Natural killer cell (primary cell): ENCODE results near the gene PLAC8. TPM values are rescaled to one million over a fixed set of nuclear protein-coding genes. Genes with fewer than 3 reads are reported as not detected.

Experiments used
- ATAC-seq, 3 donors: fragments of 150-1000 bp in 2 of 3; fragments of 200-7000 bp in 1 of 3; cut with Tn5 transposase; 1 replicate in 1 of 3; 2 replicates in 2 of 3; pipeline ENCODE4 v1.10.0; 2021; ENCODE audit warnings: mild to moderate bottlenecking in 2 of 3, moderate library complexity in 2 of 3
- DNase-seq, 2 donors: peaks; one replicate each; pipeline versions ENCODE4 v3.0.0 to v3.0.0-alpha.2; 2013 to 2021; ENCODE audit warnings: mixed read lengths in 1 of 2
- H3K27ac ChIP-seq: one replicate; pipeline ENCODE4 v1.5.1; 2013; ENCODE audit warnings: mild to moderate bottlenecking, low read length
- H3K27me3 ChIP-seq: one replicate; pipeline ENCODE4 v1.6.1; 2013; ENCODE audit warnings: low read length; ENCODE audit not compliant: control insufficient read depth, insufficient read depth
- H3K36me3 ChIP-seq: one replicate; pipeline ENCODE4 v1.6.1; 2013; ENCODE audit warnings: low read length; ENCODE audit not compliant: control insufficient read depth, insufficient read depth
- H3K4me1 ChIP-seq: one replicate; pipeline ENCODE4 v1.6.1; 2013; ENCODE audit warnings: low read length; ENCODE audit not compliant: control insufficient read depth, insufficient read depth
- H3K4me3 ChIP-seq: one replicate; pipeline ENCODE4 v1.5.1; 2013; ENCODE audit warnings: low read length
- H3K9me3 ChIP-seq: one replicate; pipeline ENCODE4 v1.6.1; 2013; ENCODE audit warnings: low read length; ENCODE audit not compliant: control insufficient read depth, insufficient read depth
- H3K27ac Mint-ChIP-seq, 2 donors: one replicate each; pipeline ENCODE4 v1.8.0; 2022; ENCODE audit warnings: mild to moderate bottlenecking in 2 of 2, mixed read lengths in 2 of 2, moderate library complexity in 1 of 2
- H3K27me3 Mint-ChIP-seq, 2 donors: one replicate each; pipeline ENCODE4 v1.8.0; 2022; ENCODE audit warnings: low read depth in 2 of 2, mixed read lengths in 2 of 2
- H3K36me3 Mint-ChIP-seq: one replicate; pipeline ENCODE4 v1.8.0; 2022; ENCODE audit warnings: mixed read lengths
- H3K4me1 Mint-ChIP-seq, 2 donors: one replicate each; pipeline ENCODE4 v1.8.0; 2022; ENCODE audit warnings: mixed read lengths in 2 of 2
- H3K4me3 Mint-ChIP-seq: one replicate; pipeline ENCODE4 v1.8.0; 2022; ENCODE audit warnings: mild to moderate bottlenecking, moderate library complexity, mixed read lengths
- H3K9me3 Mint-ChIP-seq, 2 donors: one replicate each; pipeline ENCODE4 v1.8.0; 2022; ENCODE audit warnings: mixed read lengths in 2 of 2
- WGBS: methylation state at CpG from one replicate; pipeline ENCODE4 v1.1.7; 2013; ENCODE audit warnings: missing lambda C conversion rate; ENCODE audit not compliant: insufficient coverage; 5-methylcytosine and 5-hydroxymethylcytosine counted together
- intact Hi-C: fragments of 100-400 bp; cut with micrococcal nuclease; formaldehyde crosslinking; loops from one replicate; pipeline ENCODE4 v1.14.2; 2022
- total RNA-seq, 4 donors: library from RNA; stranded (reverse); fragments of 120-200 nt in 1 of 4; gene quantifications; one replicate each; pipeline versions ENCODE4 v1.2.3 to v1.2.4, GENCODE V29; 2013 to 2022
- TF ChIP-seq, protein P1 (sequence below): fragments of 200-600 bp; IDR thresholded peaks from one replicate; pipeline ENCODE4 v1.8.0; 2022; ENCODE audit warnings: antibody characterized with exemption

PLAC8 gene
- total RNA-seq, 3 donors from 2014 or later (not counting 1 experiment from before 2014, with no cell fraction given): 684 to 889 (median 821) TPM

DNA sequence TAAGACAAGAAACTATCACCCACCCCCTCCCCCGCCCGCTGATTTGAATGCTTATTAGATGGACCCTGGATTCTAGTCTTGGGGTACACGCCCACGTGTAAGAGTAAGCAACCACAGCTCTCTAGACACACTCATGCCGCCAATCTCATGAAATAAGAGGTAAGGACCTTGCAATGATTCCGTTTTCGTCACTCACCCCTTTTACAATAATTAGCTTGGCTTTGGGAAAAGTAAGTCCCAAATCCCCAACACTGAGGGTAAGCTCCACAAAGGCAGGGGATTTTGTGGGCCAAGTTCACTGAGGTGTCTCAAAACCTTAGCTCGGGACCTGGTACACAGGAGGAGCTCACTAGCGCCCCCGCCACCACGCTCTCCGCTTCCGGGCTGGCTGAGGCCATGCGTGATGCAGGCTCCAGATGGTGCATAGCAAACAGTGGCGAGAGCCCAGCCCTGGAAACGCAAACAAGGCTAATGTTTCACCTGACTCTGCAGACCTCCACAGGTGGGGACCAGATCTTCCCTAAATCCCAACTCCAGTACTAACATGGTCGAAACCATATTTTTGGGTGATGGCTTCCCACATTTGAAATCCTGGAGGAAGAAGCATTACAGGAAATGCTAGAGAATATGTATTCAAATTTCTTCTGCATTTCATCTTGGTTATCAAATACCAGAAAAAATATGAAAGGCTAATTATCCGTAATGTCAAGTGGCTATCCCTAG is 4.1 kb downstream of the PLAC8 start:
- Histone ChIP-seq H3K27me3 (no peaks in the 10 kb centered on the region), H3K9me3 (no peaks in the 10 kb centered on the region), H3K4me3 (peak overlapping the region; percentile 79), H3K27ac (peak overlapping the region; percentile 67), H3K4me1 (peaks cover 38% of the 10 kb centered on the region), H3K36me3 (peaks cover 36% of the 10 kb centered on the region)
- no peaks in the 10 kb centered on the region for H3K27me3 Mint-ChIP-seq
- H3K27ac Mint-ChIP-seq: peak overlapping the region; percentile 96 to 98
- no peaks in the 10 kb centered on the region for H3K9me3 Mint-ChIP-seq
- peaks cover 27% of the 10 kb centered on the region for H3K36me3 Mint-ChIP-seq
- H3K4me1 Mint-ChIP-seq: peaks cover 58 to 67% of the 10 kb centered on the region in 2 donors
- ATAC-seq (peak; percentile 65 to 87 (median 77)), DNase-seq (peak; percentile 84 to 94)
- TF ChIP-seq, protein P1, sequence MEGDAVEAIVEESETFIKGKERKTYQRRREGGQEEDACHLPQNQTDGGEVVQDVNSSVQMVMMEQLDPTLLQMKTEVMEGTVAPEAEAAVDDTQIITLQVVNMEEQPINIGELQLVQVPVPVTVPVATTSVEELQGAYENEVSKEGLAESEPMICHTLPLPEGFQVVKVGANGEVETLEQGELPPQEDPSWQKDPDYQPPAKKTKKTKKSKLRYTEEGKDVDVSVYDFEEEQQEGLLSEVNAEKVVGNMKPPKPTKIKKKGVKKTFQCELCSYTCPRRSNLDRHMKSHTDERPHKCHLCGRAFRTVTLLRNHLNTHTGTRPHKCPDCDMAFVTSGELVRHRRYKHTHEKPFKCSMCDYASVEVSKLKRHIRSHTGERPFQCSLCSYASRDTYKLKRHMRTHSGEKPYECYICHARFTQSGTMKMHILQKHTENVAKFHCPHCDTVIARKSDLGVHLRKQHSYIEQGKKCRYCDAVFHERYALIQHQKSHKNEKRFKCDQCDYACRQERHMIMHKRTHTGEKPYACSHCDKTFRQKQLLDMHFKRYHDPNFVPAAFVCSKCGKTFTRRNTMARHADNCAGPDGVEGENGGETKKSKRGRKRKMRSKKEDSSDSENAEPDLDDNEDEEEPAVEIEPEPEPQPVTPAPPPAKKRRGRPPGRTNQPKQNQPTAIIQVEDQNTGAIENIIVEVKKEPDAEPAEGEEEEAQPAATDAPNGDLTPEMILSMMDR: peak; percentile 71
- peak overlapping the region; percentile 90 for H3K4me3 Mint-ChIP-seq
- intact Hi-C loops: loop anchor here (1.0 to 5.0 kb wide), 8 partner anchors 16 to 218 kb away; partner anchors contain the start of genes LIN54 and SEC31A
- WGBS: 0% methylated on average over 17 of the region's 18 CpGs

DNA sequence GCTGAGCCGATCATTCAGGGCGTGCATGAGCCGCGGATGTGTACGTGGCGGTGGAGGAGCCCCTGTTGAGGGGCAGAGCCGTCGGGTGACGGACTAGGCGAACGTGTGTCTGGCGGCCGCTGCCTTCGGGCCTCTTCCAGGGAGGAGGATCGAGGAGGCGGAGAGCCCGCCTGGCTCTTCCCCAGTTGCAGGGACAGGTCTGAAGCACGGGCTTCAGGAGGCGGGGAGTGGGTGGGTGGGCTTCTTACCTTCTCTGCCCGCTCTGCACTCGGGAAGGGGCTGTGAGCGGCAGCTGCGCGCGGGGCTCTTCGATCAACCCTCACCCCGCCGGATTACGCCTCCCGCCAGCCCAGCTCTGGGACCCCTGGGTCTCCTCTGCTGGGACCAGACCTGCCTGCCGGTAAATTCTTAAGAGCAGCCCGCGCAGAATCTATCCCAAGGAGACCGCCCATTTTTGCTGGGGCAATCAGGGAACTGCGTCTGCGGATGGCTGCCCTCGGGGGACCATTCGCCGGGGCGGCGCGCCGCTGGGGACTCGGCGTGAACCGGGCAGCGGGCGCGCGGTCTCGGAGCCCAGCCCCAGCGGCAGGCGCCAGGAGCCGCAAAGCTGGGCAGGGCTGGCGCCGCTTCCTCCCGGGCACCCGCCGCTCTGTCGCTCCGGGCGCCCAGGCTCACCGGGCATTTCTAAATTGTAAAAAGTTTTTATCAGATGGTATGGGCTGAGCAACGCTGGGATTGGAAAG is 4.9 kb downstream of the PLAC8 start:
- Mint-ChIP-seq H3K9me3 (no peaks in the 10 kb centered on the region), H3K36me3 (peaks cover 34% of the 10 kb centered on the region), H3K4me1 (peaks cover 58 to 67% of the 10 kb centered on the region in 2 donors), H3K27me3 (no peaks in the 10 kb centered on the region), H3K27ac (peak overlapping the region; percentile 96 to 98), H3K4me3 (peak overlapping the region; percentile 93)
- Histone ChIP-seq H3K27ac (peak overlapping the region; percentile 67), H3K4me3 (peak overlapping the region; percentile 79), H3K9me3 (no peaks in the 10 kb centered on the region), H3K4me1 (peaks cover 45% of the 10 kb centered on the region), H3K27me3 (no peaks in the 10 kb centered on the region), H3K36me3 (peaks cover 43% of the 10 kb centered on the region)
- WGBS: under 1% methylated on average over 63 of the region's 64 CpGs
- intact Hi-C loops: loop anchor here (1.0 to 10.0 kb wide), 9 partner anchors 15 to 217 kb away; partner anchors contain the start of genes COPS4, LIN54 and SEC31A
- DNase-seq: peak; percentile 61 to 63
- peak; percentile 19 to 55 (median 42) for ATAC-seq
- TF ChIP-seq, protein P1: no peak

DNA sequence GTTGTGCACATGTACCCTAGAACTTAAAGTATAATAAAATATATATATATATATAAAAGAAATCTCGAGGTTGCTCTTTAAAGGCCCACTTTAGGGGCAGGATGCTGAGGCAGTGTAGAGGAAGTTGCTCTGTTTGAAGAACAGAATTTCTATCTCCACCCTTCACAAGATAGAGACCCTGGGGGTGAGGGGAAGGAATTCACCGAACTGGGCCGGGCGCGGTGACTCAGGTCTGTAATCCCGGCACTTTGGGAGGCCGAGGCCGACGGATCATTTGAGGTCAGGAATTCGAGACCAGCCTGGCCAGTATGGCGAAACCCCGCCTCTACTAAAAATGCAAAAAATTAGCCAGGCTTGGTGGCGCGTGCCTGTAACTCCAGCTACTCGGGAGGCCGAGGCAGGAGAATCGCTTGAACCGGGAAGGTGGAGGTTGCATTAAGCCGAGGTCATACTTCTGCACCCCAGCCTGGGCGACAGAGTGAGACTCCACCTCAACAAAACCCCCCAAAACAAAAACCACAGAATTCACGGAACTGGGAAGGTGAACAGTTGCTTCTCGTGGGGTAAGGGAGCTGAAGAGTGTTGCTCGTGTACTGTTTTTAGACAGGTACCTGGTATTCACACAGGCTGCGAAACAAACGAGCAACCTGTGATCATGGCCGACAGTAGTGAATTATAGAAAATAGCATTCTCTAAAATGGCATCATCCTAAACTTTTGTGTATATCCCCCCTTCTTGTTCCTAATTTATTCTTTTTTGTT is 6.2 kb downstream of the PLAC8 start:
- H3K36me3 ChIP-seq: peaks cover 57% of the 10 kb centered on the region
- peak overlapping the region; percentile 67 for H3K27ac ChIP-seq
- H3K27me3 ChIP-seq: no peaks in the 10 kb centered on the region
- intact Hi-C loops: loop anchor here (10.0 kb wide), 1 partner anchor 73 kb away; the partner anchor contains the start of gene COPS4
- TF ChIP-seq, protein P1: no peak
- Mint-ChIP-seq H3K36me3 (peaks cover 31% of the 10 kb centered on the region), H3K9me3 (no peaks in the 10 kb centered on the region), H3K27me3 (no peaks in the 10 kb centered on the region), H3K4me3 (peak overlapping the region; percentile 93), H3K4me1 (peaks cover 60 to 65% of the 10 kb centered on the region in 2 donors), H3K27ac (peak overlapping the region; percentile 96 to 98)
- 29% methylated on average over 23 of the region's 26 CpGs for WGBS
- peak overlapping the region; percentile 79 for H3K4me3 ChIP-seq
- peak; percentile 50 to 59 for DNase-seq
- H3K9me3 ChIP-seq: no peaks in the 10 kb centered on the region
- peaks cover 52% of the 10 kb centered on the region for H3K4me1 ChIP-seq
- ATAC-seq: peak; percentile 20 to 32 (median 28)
